HCT116 (cell line): ENCODE results near the gene GDE1. TPM values are rescaled to one million over a fixed set of nuclear protein-coding genes. Genes with fewer than 3 reads are reported as not detected.

Source experiments
- ATAC-seq: fragments of 200-7000 bp; cut with Tn5 transposase; 2 replicates; pipeline ENCODE4 v1.9.1; 2020; ENCODE audit warnings: mild to moderate bottlenecking, moderate library complexity
- BruUV-seq: library from RNA; stranded (reverse); fragments of 400-500 nt; replicated peaks from 2 replicates; lab custom pipeline; 2021; lab: Mats Ljungman, UMichigan
- CTCF ChIA-PET: fragments of 300-600 bp; sonication (Branson Sonifier 250); formaldehyde crosslinking; loops from one replicate; lab custom pipeline; 2021; ENCODE audit warnings: antibody characterized with exemption; lab: Charles Lee
- POLR2A ChIA-PET: fragments of 300-600, 350-600 bp; sonication (Branson Sonifier 250); formaldehyde crosslinking; loops from one replicate; lab custom pipeline; 2021; ENCODE audit warnings: antibody characterized with exemption; lab: Charles Lee
- RAD21 ChIA-PET, 2 experiments: fragments of 300-600 bp; sonication (Branson Sonifier 250); formaldehyde crosslinking; loops; one replicate each; lab custom pipeline; 2023; ENCODE audit warnings: low total read pairs in 2 of 2; ENCODE audit not compliant: uncharacterized antibody in 2 of 2, unreplicated experiment in 2 of 2, low non-redundant PET in 1 of 2; lab: Charles Lee
- DNase-seq: peaks from one replicate; pipeline ENCODE4 v3.0.0-alpha.2; 2010; ENCODE audit warnings: low read depth, low spot score
- H2AFZ ChIP-seq: fragments of 200-600 bp; shearing (Covaris generic), sonication (generic); 2 replicates; pipeline ENCODE4 v1.6.1; 2017; ENCODE audit warnings: low read depth, mixed run types, mixed read lengths, antibody characterized with exemption, low read length; ENCODE audit not compliant: poor library complexity, severe bottlenecking
- H3K27ac ChIP-seq: 2 replicates; pipeline ENCODE4 v1.5.1; 2012; ENCODE audit warnings: low read depth, low read length
- H3K27me3 ChIP-seq: fragments of 200-600 bp; sonication (generic); 2 replicates; pipeline ENCODE4 v1.6.1; 2016; ENCODE audit warnings: mixed run types, low read length, mixed read lengths; ENCODE audit not compliant: insufficient read depth
- H3K36me3 ChIP-seq, 2 experiments: fragments of 200-500 bp in 1 of 2; fragments of 200-600 bp in 1 of 2; sonication (Bioruptor generic) in 1 of 2; sonication (generic) in 1 of 2; 2 replicates each; pipeline versions ENCODE4 v1.5.1 to v1.6.1; 2014 to 2016; ENCODE audit warnings: low read length in 2 of 2, inconsistent platforms in 1 of 2, mixed read lengths in 1 of 2, mixed run types in 1 of 2; ENCODE audit not compliant: insufficient read depth in 2 of 2, control insufficient read depth in 1 of 2
- H3K4me1 ChIP-seq, 2 experiments: fragments of 200-600 bp in 1 of 2; sonication (generic) in 1 of 2; 2 replicates each; pipeline versions ENCODE4 v1.5.1 to v1.6.1; 2012 to 2017; ENCODE audit warnings: low read length in 2 of 2, inconsistent platforms in 1 of 2, mild to moderate bottlenecking in 1 of 2, mixed read lengths in 1 of 2, mixed run types in 1 of 2, moderate library complexity in 1 of 2; ENCODE audit not compliant: insufficient read depth in 2 of 2, control insufficient read depth in 1 of 2
- H3K4me2 ChIP-seq: fragments of 200-600 bp; sonication (generic); 2 replicates; pipeline ENCODE4 v1.6.1; 2017; ENCODE audit warnings: mixed run types, low read length, mixed read lengths
- H3K4me3 ChIP-seq, 2 experiments: fragments of 200-600 bp in 1 of 2; sonication (generic) in 1 of 2; replicated peaks in 1 of 2; 2 replicates each; pipeline ENCODE4 v1.5.1; 2011 to 2016; ENCODE audit warnings: low read length in 2 of 2, control low read depth in 1 of 2, low read depth in 1 of 2, mild to moderate bottlenecking in 1 of 2, mixed read lengths in 1 of 2, mixed run types in 1 of 2
- H3K79me2 ChIP-seq: fragments of 200-600 bp; sonication (generic); 2 replicates; pipeline ENCODE4 v1.6.1; 2017; ENCODE audit warnings: mild to moderate bottlenecking, mixed run types, low read length, moderate library complexity, mixed read lengths; ENCODE audit not compliant: insufficient read depth
- H3K9ac ChIP-seq: fragments of 200-600 bp; sonication (generic); 2 replicates; pipeline ENCODE4 v1.6.1; 2016; ENCODE audit warnings: low read length, mixed read lengths
- H3K9me2 ChIP-seq: fragments of 200-600 bp; sonication (generic), shearing (Covaris generic); 2 replicates; pipeline ENCODE4 v1.6.1; 2017; ENCODE audit warnings: mixed run types, mild to moderate bottlenecking, moderate library complexity; ENCODE audit not compliant: insufficient read depth
- H3K9me3 ChIP-seq, 2 experiments: fragments of 200-500 bp in 1 of 2; fragments of 200-600 bp in 1 of 2; sonication (Bioruptor generic) in 1 of 2; sonication (generic) in 1 of 2; 2 replicates each; pipeline ENCODE4 v1.6.1; 2014 to 2017; ENCODE audit warnings: low read length in 2 of 2, mixed read lengths in 2 of 2, inconsistent platforms in 1 of 2, low read depth in 1 of 2, mild to moderate bottlenecking in 1 of 2, mixed run types in 1 of 2, moderate library complexity in 1 of 2; ENCODE audit not compliant: control insufficient read depth in 1 of 2, insufficient read depth in 1 of 2
- H4K20me1 ChIP-seq: fragments of 200-600 bp; sonication (generic), shearing (Covaris generic); 2 replicates; pipeline ENCODE4 v1.6.1; 2017; ENCODE audit warnings: mixed run types, mild to moderate bottlenecking, moderate library complexity; ENCODE audit not compliant: insufficient read depth
- ELF1 ChIP-seq: IDR thresholded peaks from 2 replicates; pipeline ENCODE4 v1.6.1; 2012; ENCODE audit warnings: low read depth, borderline replicate concordance
- EZH2phosphoT487 ChIP-seq: fragments of 200-600 bp; IDR thresholded peaks from 2 replicates; pipeline ENCODE4 v1.6.1; 2018; ENCODE audit warnings: antibody characterized with exemption, borderline replicate concordance
- SP1 ChIP-seq: IDR thresholded peaks from 2 replicates; pipeline ENCODE4 v1.6.1; 2012; ENCODE audit warnings: low read depth
- intact Hi-C: fragments of 100-400 bp; cut with micrococcal nuclease; formaldehyde crosslinking; loops from 2 replicates; pipeline ENCODE4 v1.10.0; 2022
- total RNA-seq: library from RNA; stranded (reverse); gene quantifications from one replicate; pipeline ENCODE4 v1.2.1, GENCODE V29; 2021; ENCODE audit not compliant: unreplicated experiment
- TF ChIP-seq, protein P1 (sequence below): IDR thresholded peaks from 2 replicates; pipeline ENCODE4 v1.6.1; 2011; ENCODE audit warnings: mild to moderate bottlenecking, low read length, moderate library complexity; ENCODE audit not compliant: insufficient replicate concordance; ENCODE audit errors: extremely low read depth
- TF ChIP-seq, protein P2 (sequence below): IDR thresholded peaks from 2 replicates; pipeline ENCODE4 v1.6.1; 2012
- TF ChIP-seq, protein P3 (sequence below): IDR thresholded peaks from 2 replicates; pipeline ENCODE4 v1.6.1; 2012

Gene GDE1
- total RNA-seq, 1 experiment from 2014 or later: 47.1 TPM

DNA sequence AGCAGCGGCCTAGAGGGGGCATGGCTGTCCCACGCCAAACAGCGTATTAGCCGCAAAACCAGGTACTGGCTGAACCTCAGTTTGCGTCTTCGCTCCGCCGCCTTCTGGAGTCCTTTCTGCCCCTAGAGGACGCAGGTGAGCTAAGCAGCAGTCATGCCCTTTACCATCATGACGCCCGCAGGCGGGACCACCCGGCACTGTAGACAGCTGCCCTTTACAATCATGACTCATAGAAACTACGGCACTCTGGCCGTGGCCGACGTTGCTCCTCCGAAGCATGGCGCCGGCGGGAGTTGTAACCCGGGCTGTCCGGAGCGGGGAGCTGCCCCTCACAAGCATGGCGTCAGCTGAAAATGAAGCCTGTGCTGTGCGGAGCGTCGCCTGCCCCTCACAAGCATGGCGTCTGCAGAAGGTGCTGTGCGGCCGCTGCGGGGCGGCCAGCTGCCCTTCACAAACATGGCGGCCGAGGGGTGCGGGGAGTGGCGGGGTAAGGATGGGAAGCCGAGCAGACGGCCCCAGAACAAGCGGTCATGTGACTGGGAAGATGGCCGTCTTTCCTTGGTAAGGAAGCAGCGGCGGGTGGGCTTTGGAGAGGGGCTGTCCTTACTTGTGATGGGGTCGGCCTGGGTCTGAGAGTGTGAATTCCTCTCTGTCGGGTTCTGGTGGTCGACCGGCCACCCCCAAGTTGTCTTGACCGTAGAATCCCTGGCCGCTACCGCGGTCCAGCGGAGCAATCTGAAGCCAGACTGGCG is 33.5 kb upstream of the GDE1 start, which contains the start of gene VPS35L (continued):
- TF ChIP-seq, protein P1, sequence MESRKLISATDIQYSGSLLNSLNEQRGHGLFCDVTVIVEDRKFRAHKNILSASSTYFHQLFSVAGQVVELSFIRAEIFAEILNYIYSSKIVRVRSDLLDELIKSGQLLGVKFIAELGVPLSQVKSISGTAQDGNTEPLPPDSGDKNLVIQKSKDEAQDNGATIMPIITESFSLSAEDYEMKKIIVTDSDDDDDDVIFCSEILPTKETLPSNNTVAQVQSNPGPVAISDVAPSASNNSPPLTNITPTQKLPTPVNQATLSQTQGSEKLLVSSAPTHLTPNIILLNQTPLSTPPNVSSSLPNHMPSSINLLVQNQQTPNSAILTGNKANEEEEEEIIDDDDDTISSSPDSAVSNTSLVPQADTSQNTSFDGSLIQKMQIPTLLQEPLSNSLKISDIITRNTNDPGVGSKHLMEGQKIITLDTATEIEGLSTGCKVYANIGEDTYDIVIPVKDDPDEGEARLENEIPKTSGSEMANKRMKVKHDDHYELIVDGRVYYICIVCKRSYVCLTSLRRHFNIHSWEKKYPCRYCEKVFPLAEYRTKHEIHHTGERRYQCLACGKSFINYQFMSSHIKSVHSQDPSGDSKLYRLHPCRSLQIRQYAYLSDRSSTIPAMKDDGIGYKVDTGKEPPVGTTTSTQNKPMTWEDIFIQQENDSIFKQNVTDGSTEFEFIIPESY: no peak
- 0 out of 2 replicates have a peak, but pooled peaks have one; percentile 35 for TF ChIP-seq SP1

DNA sequence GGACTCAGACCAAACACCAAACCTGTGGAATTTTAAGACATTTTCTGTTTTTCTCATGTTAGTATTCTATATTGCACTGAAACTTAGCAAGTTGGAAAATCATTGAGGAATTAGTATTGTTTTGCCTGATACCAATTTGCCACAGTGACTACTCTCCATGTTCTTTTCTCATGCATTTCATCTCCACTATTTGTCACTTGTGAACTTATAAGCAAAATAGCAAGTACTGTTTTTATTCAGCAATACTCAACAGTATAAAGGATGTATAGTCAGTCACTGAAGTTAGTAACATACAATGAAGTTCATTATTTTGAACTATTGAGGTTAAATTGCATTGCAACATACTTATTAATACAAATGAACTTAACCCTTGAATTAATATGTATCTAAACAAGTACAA is 27.8 kb upstream of the GDE1 start:
- H2AFZ ChIP-seq: no peak overlapping the region
- H3K79me2 ChIP-seq: no peaks in the 10 kb centered on the region
- CTCF ChIA-PET: interaction anchor here (1.2 kb wide), 1 partner anchor 10 kb away, joined by 4 read pairs; no protein-coding TSS in a partner anchor
- H3K4me2 ChIP-seq: no peak overlapping the region
- intact Hi-C loops: no loop called here
- no peaks in the 10 kb centered on the region for H3K9me3 ChIP-seq
- RAD21 ChIA-PET: no interaction called here
- no peak overlapping the region for H3K4me3 ChIP-seq
- ATAC-seq (no peak), DNase-seq (no peak)
- TF ChIP-seq ELF1 (no peak), EZH2phosphoT487 (no peak)
- TF ChIP-seq, protein P2, sequence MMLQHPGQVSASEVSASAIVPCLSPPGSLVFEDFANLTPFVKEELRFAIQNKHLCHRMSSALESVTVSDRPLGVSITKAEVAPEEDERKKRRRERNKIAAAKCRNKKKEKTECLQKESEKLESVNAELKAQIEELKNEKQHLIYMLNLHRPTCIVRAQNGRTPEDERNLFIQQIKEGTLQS: no peak
- TF ChIP-seq, protein P3, sequence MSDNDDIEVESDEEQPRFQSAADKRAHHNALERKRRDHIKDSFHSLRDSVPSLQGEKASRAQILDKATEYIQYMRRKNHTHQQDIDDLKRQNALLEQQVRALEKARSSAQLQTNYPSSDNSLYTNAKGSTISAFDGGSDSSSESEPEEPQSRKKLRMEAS: no peak
- H3K27ac ChIP-seq: no peak overlapping the region
- no peak overlapping the region for H3K9ac ChIP-seq
- no peaks in the 10 kb centered on the region for H4K20me1 ChIP-seq
- H3K27me3 ChIP-seq: no peaks in the 10 kb centered on the region
- H3K4me1 ChIP-seq: no peaks in the 10 kb centered on the region
- no peaks in the 10 kb centered on the region for H3K9me2 ChIP-seq
- no TSS peak for BruUV-seq
- H3K36me3 ChIP-seq: peaks cover 25% of the 10 kb centered on the region in 2 experiments
- POLR2A ChIA-PET: no interaction called here
